Measurements from ENCODE around the gene NOS1.
"Not testable (repeated sequence)": the region's sequence is repeated elsewhere in the genome, so short reads cannot be mapped to it uniquely, and the experiment has no call there.

NOS1 gene

GRCh38 chr12:117192581-117192980 is 168.8 kb downstream of the NOS1 start:
- not testable (repeated sequence) for H3K9ac ChIP-seq (ENCODE audit: low read length in 2 of 2); H3K27me3 ChIP-seq (ENCODE audit: control insufficient read depth in 1 of 2, insufficient read depth in 2 of 2, low read length in 2 of 2); H3K9me3 ChIP-seq (ENCODE audit: control insufficient read depth in 2 of 2, low read length in 2 of 2); H3K4me3 ChIP-seq (ENCODE audit: low read length in 2 of 2); H3K36me3 ChIP-seq (ENCODE audit: control insufficient read depth in 2 of 2, insufficient read depth in 2 of 2, low read length in 2 of 2); H3K27ac ChIP-seq (ENCODE audit: low read length)
- peaks cover 15% of the 10 kb centered on the region for H3K4me1 ChIP-seq (ENCODE audit: control insufficient read depth, insufficient read depth, low read length)

GRCh38 chr12:117192057-117192456 is 169.4 kb downstream of the NOS1 start:
- Histone ChIP-seq H3K9ac (ENCODE audit: low read length in 2 of 2) (no peak overlapping the region), H3K4me3 (ENCODE audit: low read length in 2 of 2) (no peak overlapping the region), H3K9me3 (ENCODE audit: control insufficient read depth in 2 of 2, low read length in 2 of 2) (no peaks in the 10 kb centered on the region), H3K27me3 (ENCODE audit: control insufficient read depth in 1 of 2, insufficient read depth in 2 of 2, low read length in 2 of 2) (no peaks in the 10 kb centered on the region), H3K36me3 (ENCODE audit: control insufficient read depth in 2 of 2, insufficient read depth in 2 of 2, low read length in 2 of 2) (no peaks in the 10 kb centered on the region), H3K4me1 (ENCODE audit: control insufficient read depth, insufficient read depth, low read length) (peaks cover 15% of the 10 kb centered on the region), H3K27ac (ENCODE audit: low read length) (no peak overlapping the region)

- H3K27ac ChIP-seq (ENCODE audit: low read length) = peak within 1 kb of the TSS; percentile 58
- peaks cover 15% of the 10 kb centered on the region for H3K4me1 ChIP-seq (ENCODE audit: control insufficient read depth, insufficient read depth, low read length)
- no peaks in the 10 kb centered on the region for H3K27me3 ChIP-seq (ENCODE audit: control insufficient read depth in 1 of 2, insufficient read depth in 2 of 2, low read length in 2 of 2)
- peak within 1 kb of the TSS; percentile 75 to 87 for H3K9ac ChIP-seq (ENCODE audit: low read length in 2 of 2)
- no peaks in the 10 kb centered on the region for H3K9me3 ChIP-seq (ENCODE audit: control insufficient read depth in 2 of 2, low read length in 2 of 2)
- peak within 1 kb of the TSS; percentile 80 to 93 for H3K4me3 ChIP-seq (ENCODE audit: low read length in 2 of 2)
- H3K36me3 ChIP-seq (ENCODE audit: control insufficient read depth in 2 of 2, insufficient read depth in 2 of 2, low read length in 2 of 2) = peaks cover 0 to 7% of the 10 kb centered on the region in 2 donors
Observed at GRCh38 chr12:117190210-117190781, 171.1 kb downstream of the NOS1 start, which contains the start of gene FBXO21. TSS of gene FBXO21 (minus strand) at chr12:117190470. CDS start at chr12:117190456, 14 bp downstream.

- Histone ChIP-seq H3K9ac (ENCODE audit: low read length in 2 of 2) (peak overlapping the region; percentile 75 to 87), H3K36me3 (ENCODE audit: control insufficient read depth in 2 of 2, insufficient read depth in 2 of 2, low read length in 2 of 2) (peaks cover under 1 to 7% of the 10 kb centered on the region in 2 donors), H3K4me3 (ENCODE audit: low read length in 2 of 2) (peak overlapping the region; percentile 80 to 93), H3K4me1 (ENCODE audit: control insufficient read depth, insufficient read depth, low read length) (peaks cover 15% of the 10 kb centered on the region), H3K9me3 (ENCODE audit: control insufficient read depth in 2 of 2, low read length in 2 of 2) (no peaks in the 10 kb centered on the region), H3K27ac (ENCODE audit: low read length) (peak overlapping the region; percentile 58), H3K27me3 (ENCODE audit: control insufficient read depth in 1 of 2, insufficient read depth in 2 of 2, low read length in 2 of 2) (no peaks in the 10 kb centered on the region)
Observed at GRCh38 chr12:117189725-117190209, 171.7 kb downstream of the NOS1 start.

- no peaks in the 10 kb centered on the region for H3K9me3 ChIP-seq (ENCODE audit: control insufficient read depth in 2 of 2, low read length in 2 of 2)
- H3K9ac ChIP-seq (ENCODE audit: low read length in 2 of 2) = peak overlapping the region; percentile 75 to 80
- peak overlapping the region; percentile 80 to 93 for H3K4me3 ChIP-seq (ENCODE audit: low read length in 2 of 2)
- H3K4me1 ChIP-seq (ENCODE audit: control insufficient read depth, insufficient read depth, low read length) = peaks cover 15% of the 10 kb centered on the region
- H3K27ac ChIP-seq (ENCODE audit: low read length) = peak overlapping the region; percentile 58
- peaks cover 4 to 10% of the 10 kb centered on the region in 2 donors for H3K36me3 ChIP-seq (ENCODE audit: control insufficient read depth in 2 of 2, insufficient read depth in 2 of 2, low read length in 2 of 2)
- no peaks in the 10 kb centered on the region for H3K27me3 ChIP-seq (ENCODE audit: control insufficient read depth in 1 of 2, insufficient read depth in 2 of 2, low read length in 2 of 2)
Observed at GRCh38 chr12:117188961-117189724, 172.3 kb downstream of the NOS1 start.

- Histone ChIP-seq H3K36me3 (ENCODE audit: control insufficient read depth in 2 of 2, insufficient read depth in 2 of 2, low read length in 2 of 2) (peaks cover 4 to 16% of the 10 kb centered on the region in 2 donors), H3K9me3 (ENCODE audit: control insufficient read depth in 2 of 2, low read length in 2 of 2) (no peaks in the 10 kb centered on the region), H3K27ac (ENCODE audit: low read length) (no peak overlapping the region), H3K9ac (ENCODE audit: low read length in 2 of 2) (no peak overlapping the region), H3K4me1 (ENCODE audit: control insufficient read depth, insufficient read depth, low read length) (peaks cover 15% of the 10 kb centered on the region), H3K27me3 (ENCODE audit: control insufficient read depth in 1 of 2, insufficient read depth in 2 of 2, low read length in 2 of 2) (no peaks in the 10 kb centered on the region), H3K4me3 (ENCODE audit: low read length in 2 of 2) (no peak overlapping the region)
Observed at GRCh38 chr12:117188121-117188665, 173.2 kb downstream of the NOS1 start.

- peaks cover 15% of the 10 kb centered on the region for H3K4me1 ChIP-seq (ENCODE audit: control insufficient read depth, insufficient read depth, low read length)
- H3K36me3 ChIP-seq (ENCODE audit: control insufficient read depth in 2 of 2, insufficient read depth in 2 of 2, low read length in 2 of 2) = peaks cover 4 to 16% of the 10 kb centered on the region in 2 donors
- no peaks in the 10 kb centered on the region for H3K9me3 ChIP-seq (ENCODE audit: control insufficient read depth in 2 of 2, low read length in 2 of 2)
- no peak overlapping the region for H3K9ac ChIP-seq (ENCODE audit: low read length in 2 of 2)
- no peak overlapping the region for H3K27ac ChIP-seq (ENCODE audit: low read length)
- H3K4me3 ChIP-seq (ENCODE audit: low read length in 2 of 2) = no peak overlapping the region
- no peaks in the 10 kb centered on the region for H3K27me3 ChIP-seq (ENCODE audit: control insufficient read depth in 1 of 2, insufficient read depth in 2 of 2, low read length in 2 of 2)
Observed at GRCh38 chr12:117187421-117187820, 174.0 kb downstream of the NOS1 start.

GRCh38 chr12:117182866-117183265 is 178.6 kb downstream of the NOS1 start:
- no peak overlapping the region for H3K4me3 ChIP-seq (ENCODE audit: low read length in 2 of 2)
- H3K36me3 ChIP-seq (ENCODE audit: control insufficient read depth in 2 of 2, insufficient read depth in 2 of 2, low read length in 2 of 2) = peaks cover 15 to 24% of the 10 kb centered on the region in 2 donors
- no peaks in the 10 kb centered on the region for H3K4me1 ChIP-seq (ENCODE audit: control insufficient read depth, insufficient read depth, low read length)
- no peaks in the 10 kb centered on the region for H3K27me3 ChIP-seq (ENCODE audit: control insufficient read depth in 1 of 2, insufficient read depth in 2 of 2, low read length in 2 of 2)
- H3K27ac ChIP-seq (ENCODE audit: low read length) = no peak overlapping the region
- H3K9ac ChIP-seq (ENCODE audit: low read length in 2 of 2) = no peak overlapping the region
- H3K9me3 ChIP-seq (ENCODE audit: control insufficient read depth in 2 of 2, low read length in 2 of 2) = no peaks in the 10 kb centered on the region

GRCh38 chr12:117181468-117181843 is 180.0 kb downstream of the NOS1 start:
- H3K36me3 ChIP-seq (ENCODE audit: control insufficient read depth in 2 of 2, insufficient read depth in 2 of 2, low read length in 2 of 2) = peaks cover 17 to 29% of the 10 kb centered on the region in 2 donors
- not testable (repeated sequence) for H3K27ac ChIP-seq (ENCODE audit: low read length)

GRCh38 chr12:117180758-117181467 is 180.5 kb downstream of the NOS1 start:
- Histone ChIP-seq H3K36me3 (ENCODE audit: control insufficient read depth in 2 of 2, insufficient read depth in 2 of 2, low read length in 2 of 2) (peaks cover 21 to 29% of the 10 kb centered on the region in 2 donors), H3K27ac (ENCODE audit: low read length) (no peak overlapping the region), H3K4me3 (ENCODE audit: low read length in 2 of 2) (no peak overlapping the region), H3K27me3 (ENCODE audit: control insufficient read depth in 1 of 2, insufficient read depth in 2 of 2, low read length in 2 of 2) (no peaks in the 10 kb centered on the region), H3K4me1 (ENCODE audit: control insufficient read depth, insufficient read depth, low read length) (no peaks in the 10 kb centered on the region), H3K9ac (ENCODE audit: low read length in 2 of 2) (no peak overlapping the region), H3K9me3 (ENCODE audit: control insufficient read depth in 2 of 2, low read length in 2 of 2) (no peaks in the 10 kb centered on the region)

More at GRCh38 chr12:117181468-117181843, 180.0 kb downstream of the NOS1 start:
- H3K9me3 ChIP-seq (ENCODE audit: control insufficient read depth in 2 of 2, low read length in 2 of 2); H3K9ac ChIP-seq (ENCODE audit: low read length in 2 of 2); H3K27me3 ChIP-seq (ENCODE audit: control insufficient read depth in 1 of 2, insufficient read depth in 2 of 2, low read length in 2 of 2); H3K4me1 ChIP-seq (ENCODE audit: control insufficient read depth, insufficient read depth, low read length); H3K4me3 ChIP-seq (ENCODE audit: low read length in 2 of 2): not testable (repeated sequence)
